ENCODE measurements around the gene MIA.

- no peak for TF ChIP-seq CREB3 (tag; conservative IDR thresholded peaks at IDR 0.05; ENCODE audit: low read depth)
- no peak for TF ChIP-seq EP300 (IDR thresholded peaks at IDR 0.05; ENCODE audit: low read length)
- TF ChIP-seq SLC30A9 (CRISPR knock-in tag; IDR thresholded peaks at IDR 0.05) = no peak
- 0 out of 2 replicates have a peak, but pooled peaks have one; percentile 58 for TF ChIP-seq NR1H2 (CRISPR knock-in tag; IDR thresholded peaks at IDR 0.05)
These were observed 36.4 kb downstream of the MIA start for GRCh38 chr19:40811478-40812341.

Measured in K562 (cell line).